ENCODE results near the gene FMN2. TPM values are rescaled to one million over a fixed set of nuclear protein-coding genes. Genes with fewer than 3 reads are reported as not detected.

The FMN2 gene
- total RNA-seq (2021) (not detected in 2 replicates), Bru-seq, nascent RNA (percentile 3 among the genes with signal in this experiment), BruChase-seq, experiment 1, labeled RNA remaining after a 2-hour chase (not detected), BruChase-seq, experiment 2, labeled RNA remaining after a 6-hour chase (not detected)
- long read RNA-seq, result 0 reads

DNA sequence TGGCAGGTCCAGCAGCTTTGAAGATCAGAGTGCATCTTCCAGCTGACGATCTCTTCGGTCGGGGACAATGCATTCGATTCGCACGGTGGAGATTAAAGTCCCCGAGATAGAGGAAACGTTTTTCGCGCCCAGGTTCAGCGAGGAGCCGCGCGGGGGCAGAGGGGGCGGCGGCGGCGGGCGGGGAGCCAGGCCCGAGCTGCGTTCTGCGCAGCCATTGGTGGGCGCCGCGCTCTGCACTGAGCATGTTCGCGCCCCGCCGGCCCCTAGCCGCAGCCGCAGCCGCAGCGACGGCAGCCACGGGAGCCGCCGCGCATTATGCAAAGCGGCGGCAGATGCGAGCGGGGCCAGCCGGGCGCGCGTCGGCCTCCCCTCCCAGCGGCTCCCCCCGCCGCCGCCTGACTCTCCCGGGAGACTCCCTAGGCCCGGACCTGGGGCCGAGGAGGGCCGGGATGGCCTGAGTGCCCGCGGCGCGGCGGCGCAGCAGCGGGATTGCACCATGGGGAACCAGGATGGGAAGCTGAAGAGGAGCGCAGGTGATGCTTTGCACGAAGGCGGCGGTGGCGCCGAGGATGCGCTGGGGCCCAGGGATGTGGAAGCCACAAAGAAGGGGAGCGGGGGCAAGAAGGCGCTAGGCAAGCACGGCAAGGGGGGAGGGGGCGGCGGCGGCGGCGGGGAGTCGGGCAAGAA, at the start of gene FMN2:
FMN2 (plus strand) TSS at position 270 of the 687 bp plus-strand sequence; CDS start at position 497, 227 bp downstream.
- Histone ChIP-seq H4K20me1 (ENCODE audit: insufficient read depth) (no peaks in the 10 kb centered on the region), H3K9me2 (ENCODE audit: insufficient read depth) (no peaks in the 10 kb centered on the region), H3K9me3 (ENCODE audit: insufficient read depth, low read depth) (no peaks in the 10 kb centered on the region), H3K4me1 (replicated peaks; ENCODE audit: insufficient read depth) (no peaks in the 10 kb centered on the region), H3K79me2 (ENCODE audit: low read depth) (no peaks in the 10 kb centered on the region), H3K27ac (no peak within 1 kb of the TSS), H3F3A (ENCODE audit: insufficient read depth, low read depth) (no peaks in the 10 kb centered on the region), H3K27me3 (ENCODE audit: insufficient read depth, low read depth) (peaks cover 16% of the 10 kb centered on the region), H3K4me3 (no peak within 1 kb of the TSS), H3K36me3 (ENCODE audit: low read depth) (no peaks in the 10 kb centered on the region), H3K4me2 (no peak within 1 kb of the TSS), H2AFZ (no peak within 1 kb of the TSS)
- no peak for DNase-seq
- intact Hi-C loops (cut with micrococcal nuclease; ENCODE audit: unreplicated experiment), result no loop called here
- TF ChIP-seq, protein P1, sequence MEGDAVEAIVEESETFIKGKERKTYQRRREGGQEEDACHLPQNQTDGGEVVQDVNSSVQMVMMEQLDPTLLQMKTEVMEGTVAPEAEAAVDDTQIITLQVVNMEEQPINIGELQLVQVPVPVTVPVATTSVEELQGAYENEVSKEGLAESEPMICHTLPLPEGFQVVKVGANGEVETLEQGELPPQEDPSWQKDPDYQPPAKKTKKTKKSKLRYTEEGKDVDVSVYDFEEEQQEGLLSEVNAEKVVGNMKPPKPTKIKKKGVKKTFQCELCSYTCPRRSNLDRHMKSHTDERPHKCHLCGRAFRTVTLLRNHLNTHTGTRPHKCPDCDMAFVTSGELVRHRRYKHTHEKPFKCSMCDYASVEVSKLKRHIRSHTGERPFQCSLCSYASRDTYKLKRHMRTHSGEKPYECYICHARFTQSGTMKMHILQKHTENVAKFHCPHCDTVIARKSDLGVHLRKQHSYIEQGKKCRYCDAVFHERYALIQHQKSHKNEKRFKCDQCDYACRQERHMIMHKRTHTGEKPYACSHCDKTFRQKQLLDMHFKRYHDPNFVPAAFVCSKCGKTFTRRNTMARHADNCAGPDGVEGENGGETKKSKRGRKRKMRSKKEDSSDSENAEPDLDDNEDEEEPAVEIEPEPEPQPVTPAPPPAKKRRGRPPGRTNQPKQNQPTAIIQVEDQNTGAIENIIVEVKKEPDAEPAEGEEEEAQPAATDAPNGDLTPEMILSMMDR (conservative IDR thresholded peaks at IDR 0.05), result no peak
- TF ChIP-seq EZH2 (IDR thresholded peaks at IDR 0.05; ENCODE audit: low read depth), result no peak
- POLR2A ChIA-PET (ENCODE audit: unreplicated experiment), result no interaction called here
- CTCF ChIA-PET, result no interaction called here
- BruUV-seq (replicated peaks), result no TSS peak

DNA sequence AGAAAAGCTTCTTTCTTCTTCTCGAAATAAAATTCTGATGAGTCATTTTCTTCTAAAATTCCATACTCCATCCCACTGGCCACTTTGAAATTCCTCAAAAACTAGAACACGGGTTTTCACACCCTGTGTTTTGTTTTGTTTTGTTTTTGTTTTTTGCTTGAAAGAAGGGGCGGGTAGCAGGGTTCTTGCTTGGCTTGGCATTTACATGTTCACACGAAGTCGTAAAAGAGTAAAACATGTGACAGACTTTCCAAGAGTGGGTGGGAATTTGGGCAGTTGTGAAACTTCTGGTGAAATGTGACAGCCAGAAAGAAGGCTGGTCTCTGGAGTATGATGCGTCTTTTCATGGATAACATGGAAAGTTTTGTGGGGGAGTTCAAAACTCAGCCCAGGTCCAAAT, 47.1 kb upstream of the FMN2 start:
- Histone ChIP-seq H3K9me2 (ENCODE audit: insufficient read depth) (no peaks in the 10 kb centered on the region), H4K20me1 (ENCODE audit: insufficient read depth) (no peaks in the 10 kb centered on the region), H3K4me1 (replicated peaks; ENCODE audit: insufficient read depth) (no peaks in the 10 kb centered on the region)

DNA sequence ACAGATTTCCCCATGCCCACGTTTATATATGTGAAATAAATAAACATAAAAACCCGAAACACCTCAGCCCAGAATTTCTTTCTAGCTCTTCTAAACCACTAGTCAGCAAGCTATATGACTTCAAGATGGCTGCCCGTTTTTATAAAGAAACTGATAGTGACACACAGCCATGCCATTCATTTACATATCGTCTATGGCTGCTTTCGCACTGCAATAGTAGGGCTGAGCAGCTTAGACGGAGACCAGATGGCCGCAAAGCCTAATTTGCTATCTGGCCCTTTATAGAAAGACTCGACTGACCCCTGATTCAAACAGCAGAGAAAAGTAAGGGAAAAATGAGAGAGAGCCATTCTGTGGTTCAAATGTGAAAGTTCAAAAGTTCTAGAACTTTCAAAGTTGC, 45.7 kb upstream of the FMN2 start:
- no peaks in the 10 kb centered on the region for H3K79me2 ChIP-seq (ENCODE audit: low read depth)
- ChIA-PET POLR2A (ENCODE audit: unreplicated experiment) (no interaction called here), CTCF (interaction anchor here (0.9 kb wide), 1 partner anchor 143 kb away, joined by 3 read pairs; no protein-coding TSS in a partner anchor)
- no peaks in the 10 kb centered on the region for H4K20me1 ChIP-seq (ENCODE audit: insufficient read depth)
- TF ChIP-seq, protein P1 (conservative IDR thresholded peaks at IDR 0.05), result no peak
- no peak for TF ChIP-seq EZH2 (IDR thresholded peaks at IDR 0.05; ENCODE audit: low read depth)
- no peak overlapping the region for H2AFZ ChIP-seq
- 0 out of 2 replicates have a peak, but pooled peaks cover 3% of the 10 kb centered on the region for H3K27me3 ChIP-seq (ENCODE audit: insufficient read depth, low read depth)
- BruUV-seq (replicated peaks), result no TSS peak
- H3K4me3 ChIP-seq, result no peak overlapping the region
- no peaks in the 10 kb centered on the region for H3K36me3 ChIP-seq (ENCODE audit: low read depth)
- no peaks in the 10 kb centered on the region for H3K4me1 ChIP-seq (replicated peaks; ENCODE audit: insufficient read depth)
- H3K4me2 ChIP-seq, result no peak overlapping the region
- no peak for DNase-seq
- H3K9me2 ChIP-seq (ENCODE audit: insufficient read depth), result no peaks in the 10 kb centered on the region
- intact Hi-C loops (cut with micrococcal nuclease; ENCODE audit: unreplicated experiment), result no loop called here
- no peaks in the 10 kb centered on the region for H3F3A ChIP-seq (ENCODE audit: insufficient read depth, low read depth)
- H3K9me3 ChIP-seq (ENCODE audit: insufficient read depth, low read depth), result no peaks in the 10 kb centered on the region; the same call in 1 of the 2 replicates
- H3K27ac ChIP-seq, result no peak overlapping the region

More for the DNA sequence above, 47.1 kb upstream of the FMN2 start:
- H3F3A ChIP-seq (ENCODE audit: insufficient read depth, low read depth), result no peaks in the 10 kb centered on the region
- 0 out of 2 replicates have a peak, but pooled peaks cover 3% of the 10 kb centered on the region for H3K27me3 ChIP-seq (ENCODE audit: insufficient read depth, low read depth)
- no peak overlapping the region for H3K4me2 ChIP-seq
- CTCF ChIA-PET, result no interaction called here
- no TSS peak for BruUV-seq (replicated peaks)
- H2AFZ ChIP-seq, result no peak overlapping the region
- no peaks in the 10 kb centered on the region for H3K36me3 ChIP-seq (ENCODE audit: low read depth)
- no peaks in the 10 kb centered on the region for H3K79me2 ChIP-seq (ENCODE audit: low read depth)
- H3K4me3 ChIP-seq, result no peak overlapping the region
- no peaks in the 10 kb centered on the region; the same call in 1 of the 2 replicates for H3K9me3 ChIP-seq (ENCODE audit: insufficient read depth, low read depth)
- H3K27ac ChIP-seq, result no peak overlapping the region
- intact Hi-C loops (cut with micrococcal nuclease; ENCODE audit: unreplicated experiment), result no loop called here
- no peak for TF ChIP-seq EZH2 (IDR thresholded peaks at IDR 0.05; ENCODE audit: low read depth)
- TF ChIP-seq, protein P1 (conservative IDR thresholded peaks at IDR 0.05), result no peak
- DNase-seq, result no peak
- POLR2A ChIA-PET (ENCODE audit: unreplicated experiment), result no interaction called here
